ENCODE results near the gene SYNGR3. TPM values are rescaled to one million over a fixed set of nuclear protein-coding genes. Genes with fewer than 3 reads are reported as not detected.

Gene SYNGR3
- total RNA-seq, 2 donors from 2014 or later: 0.49 to 1.5 TPM

DNA sequence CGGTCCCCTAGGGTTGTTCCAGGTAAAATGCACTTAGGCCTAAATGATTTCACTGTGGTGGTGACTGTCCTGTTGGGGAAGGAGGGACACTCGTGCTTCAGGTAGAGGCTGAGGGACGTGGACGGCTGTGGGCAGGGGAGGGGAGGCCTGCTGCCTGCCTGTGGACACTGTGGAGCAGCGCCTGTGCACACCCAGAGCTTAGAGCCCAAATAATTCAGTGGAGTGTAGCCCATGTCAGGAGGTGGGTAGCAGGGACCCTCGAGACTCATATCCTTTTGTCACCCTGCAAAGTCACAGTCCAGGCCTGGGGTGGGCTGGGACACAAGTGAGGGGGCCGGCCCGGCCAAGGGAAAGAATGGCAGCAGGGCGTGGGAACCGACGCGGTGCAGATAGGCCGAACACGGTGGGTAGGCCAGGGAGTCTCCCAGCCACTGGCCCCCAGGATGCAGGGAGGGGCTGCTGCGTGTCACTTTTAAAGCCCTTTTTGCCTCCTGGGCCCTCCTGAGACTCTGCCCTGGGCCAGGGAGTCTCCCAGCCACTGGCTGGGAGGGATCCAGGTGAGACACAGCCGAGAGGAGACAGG is 36.2 kb downstream of the SYNGR3 start:
- no peak for ATAC-seq (ENCODE audit: insufficient number of reproducible peaks, low FRiP score, low read depth)
- Histone ChIP-seq H3K4me1 (ENCODE audit: control insufficient read depth in 1 of 2, low read depth in 2 of 2) (peaks cover 14 to 51% of the 10 kb centered on the region in 2 donors), H3K27me3 (replicated peaks; ENCODE audit: insufficient read depth) (no peaks in the 10 kb centered on the region), H3K4me3 (peak overlapping the region; percentile 69), H3K36me3 (peaks cover 3% of the 10 kb centered on the region), H3K27ac (peak overlapping the region in 1 of 2 donors; percentile 69), H3K9me3 (no peaks in the 10 kb centered on the region)
- TF ChIP-seq, protein P1, sequence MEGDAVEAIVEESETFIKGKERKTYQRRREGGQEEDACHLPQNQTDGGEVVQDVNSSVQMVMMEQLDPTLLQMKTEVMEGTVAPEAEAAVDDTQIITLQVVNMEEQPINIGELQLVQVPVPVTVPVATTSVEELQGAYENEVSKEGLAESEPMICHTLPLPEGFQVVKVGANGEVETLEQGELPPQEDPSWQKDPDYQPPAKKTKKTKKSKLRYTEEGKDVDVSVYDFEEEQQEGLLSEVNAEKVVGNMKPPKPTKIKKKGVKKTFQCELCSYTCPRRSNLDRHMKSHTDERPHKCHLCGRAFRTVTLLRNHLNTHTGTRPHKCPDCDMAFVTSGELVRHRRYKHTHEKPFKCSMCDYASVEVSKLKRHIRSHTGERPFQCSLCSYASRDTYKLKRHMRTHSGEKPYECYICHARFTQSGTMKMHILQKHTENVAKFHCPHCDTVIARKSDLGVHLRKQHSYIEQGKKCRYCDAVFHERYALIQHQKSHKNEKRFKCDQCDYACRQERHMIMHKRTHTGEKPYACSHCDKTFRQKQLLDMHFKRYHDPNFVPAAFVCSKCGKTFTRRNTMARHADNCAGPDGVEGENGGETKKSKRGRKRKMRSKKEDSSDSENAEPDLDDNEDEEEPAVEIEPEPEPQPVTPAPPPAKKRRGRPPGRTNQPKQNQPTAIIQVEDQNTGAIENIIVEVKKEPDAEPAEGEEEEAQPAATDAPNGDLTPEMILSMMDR (IDR thresholded peaks at IDR 0.05): no peak
- DNase-seq (ENCODE audit: low spot score): no peak

DNA sequence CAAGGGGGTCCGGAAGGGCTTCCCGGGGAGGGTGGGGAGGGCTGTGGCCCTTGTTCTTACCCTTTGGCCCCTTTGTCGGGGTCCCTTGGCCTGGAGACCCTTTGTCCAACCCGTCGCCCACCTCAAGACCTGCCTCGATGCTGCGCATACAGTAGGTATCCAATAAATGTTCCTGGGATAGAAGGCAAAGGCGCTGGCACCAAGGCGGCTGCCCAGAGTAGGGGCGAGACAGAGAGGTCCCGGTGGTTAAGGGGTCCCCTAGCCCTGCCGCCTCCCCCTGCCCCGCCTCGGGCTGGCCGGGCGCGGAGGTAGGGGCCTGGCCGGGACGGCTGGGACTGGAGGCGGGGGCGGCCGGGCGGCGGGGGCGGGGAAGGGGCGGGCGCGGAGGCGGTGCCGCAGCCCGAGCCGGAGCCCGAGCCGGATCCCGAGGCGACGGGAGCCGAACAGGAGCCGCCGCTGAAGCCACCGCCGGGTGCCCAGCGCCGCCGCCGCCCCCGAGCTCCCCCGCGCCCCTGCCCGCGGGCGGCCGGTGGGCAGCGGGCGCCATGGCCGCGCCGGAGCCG is 36.8 kb downstream of the SYNGR3 start, which contains the start of gene NHERF2:
TSS of gene NHERF2 (plus strand) at position 442 of the 563 bp plus-strand sequence. CDS start at position 546, 104 bp downstream.
- no peaks in the 10 kb centered on the region for H3K9me3 ChIP-seq
- H3K27me3 ChIP-seq (replicated peaks; ENCODE audit: insufficient read depth): no peaks in the 10 kb centered on the region
- H3K36me3 ChIP-seq: peaks cover 3% of the 10 kb centered on the region
- H3K27ac ChIP-seq: peak within 1 kb of the TSS in 1 of 2 donors; percentile 69
- ATAC-seq (ENCODE audit: insufficient number of reproducible peaks, low FRiP score, low read depth): no peak
- no peak for DNase-seq (ENCODE audit: low spot score)
- TF ChIP-seq, protein P1 (IDR thresholded peaks at IDR 0.05): no peak
- peak within 1 kb of the TSS; percentile 90 for H3K4me3 ChIP-seq
- H3K4me1 ChIP-seq (ENCODE audit: control insufficient read depth in 1 of 2, low read depth in 2 of 2): peaks cover 14 to 51% of the 10 kb centered on the region in 2 donors

DNA sequence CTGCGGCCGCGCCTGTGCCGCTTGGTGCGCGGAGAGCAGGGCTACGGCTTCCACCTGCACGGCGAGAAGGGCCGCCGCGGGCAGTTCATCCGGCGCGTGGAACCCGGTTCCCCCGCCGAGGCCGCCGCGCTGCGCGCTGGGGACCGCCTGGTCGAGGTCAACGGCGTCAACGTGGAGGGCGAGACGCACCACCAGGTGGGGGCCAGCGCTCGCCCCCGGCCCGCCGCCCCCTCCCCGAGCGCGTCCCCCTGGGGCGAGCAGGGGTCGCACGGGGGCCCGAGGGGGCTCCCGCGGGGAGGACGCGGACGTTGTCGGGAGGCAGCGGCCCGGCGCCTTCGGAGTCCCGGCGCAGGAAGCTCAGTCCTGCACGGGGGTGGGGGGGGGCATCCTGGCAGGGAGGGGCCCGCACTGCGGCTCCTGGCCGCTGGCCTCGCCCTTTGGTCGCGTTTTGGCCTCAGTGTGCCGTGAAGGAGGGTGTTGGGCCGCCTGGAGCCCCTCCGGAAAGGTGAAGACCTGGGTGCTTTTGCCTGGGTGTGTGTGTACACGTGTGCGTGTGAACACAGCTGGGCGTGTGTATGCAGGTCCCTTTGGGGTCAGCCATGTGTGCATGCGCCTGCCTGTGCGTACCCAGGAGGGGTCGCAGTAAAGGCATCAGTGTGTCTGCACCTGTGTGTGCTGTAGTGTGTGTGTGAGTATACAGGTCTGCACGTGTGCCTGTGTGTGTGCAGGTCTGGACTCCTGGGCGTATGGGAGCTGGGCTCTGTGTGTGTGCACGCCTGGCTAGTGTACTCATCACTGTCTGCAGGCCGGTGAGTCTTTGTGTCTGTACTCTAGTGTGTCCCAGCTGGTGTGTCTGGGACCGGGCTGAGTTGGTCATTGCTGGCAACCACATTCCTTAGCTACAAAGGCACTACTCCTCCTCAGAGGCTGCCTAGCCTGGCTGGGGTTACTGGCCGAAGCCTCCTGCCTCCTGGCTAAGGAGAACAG is 37.5 kb downstream of the SYNGR3 start:
- H3K4me1 ChIP-seq (ENCODE audit: control insufficient read depth in 1 of 2, low read depth in 2 of 2): peaks cover 14 to 55% of the 10 kb centered on the region in 2 donors
- no peak for DNase-seq (ENCODE audit: low spot score)
- no peaks in the 10 kb centered on the region for H3K27me3 ChIP-seq (replicated peaks; ENCODE audit: insufficient read depth)
- H3K4me3 ChIP-seq: peak overlapping the region; percentile 90
- H3K27ac ChIP-seq: peak overlapping the region in 1 of 2 donors; percentile 55
- TF ChIP-seq, protein P1 (IDR thresholded peaks at IDR 0.05): no peak
- ATAC-seq (ENCODE audit: insufficient number of reproducible peaks, low FRiP score, low read depth): no peak
- no peaks in the 10 kb centered on the region for H3K9me3 ChIP-seq
- peaks cover 3% of the 10 kb centered on the region for H3K36me3 ChIP-seq

- H3K4me1 ChIP-seq (ENCODE audit: control insufficient read depth in 1 of 2, low read depth in 2 of 2): peaks cover 16 to 56% of the 10 kb centered on the region in 2 donors
- no peaks in the 10 kb centered on the region for H3K27me3 ChIP-seq (replicated peaks; ENCODE audit: insufficient read depth)
- peak overlapping the region; percentile 90 for H3K4me3 ChIP-seq
- H3K9me3 ChIP-seq: no peaks in the 10 kb centered on the region
- ATAC-seq (ENCODE audit: insufficient number of reproducible peaks, low FRiP score, low read depth): no peak
- peak overlapping the region in 1 of 2 donors; percentile 55 for H3K27ac ChIP-seq
- TF ChIP-seq, protein P1 (IDR thresholded peaks at IDR 0.05): no peak
- no peak for DNase-seq (ENCODE audit: low spot score)
- peaks cover 3% of the 10 kb centered on the region for H3K36me3 ChIP-seq
Observed at GRCh38 chr16:2028146-2028545, 38.4 kb downstream of the SYNGR3 start.
